Activated naive CD4-positive, alpha-beta T cell treated with anti-CD3 and anti-CD28 coated beads for 36 hours (primary cell): ENCODE results near the gene YIPF5. TPM values are rescaled to one million over a fixed set of nuclear protein-coding genes. Genes with fewer than 3 reads are reported as not detected.

ENCODE experiments used
- CTCF ChIA-PET: fragments of 350-600 bp; sonication (Branson Sonifier 250); formaldehyde crosslinking; loops from one replicate; lab custom pipeline; 2021; ENCODE audit warnings: antibody characterized with exemption; lab: Charles Lee
- DNase-seq: peaks from one replicate; pipeline ENCODE4 v3.0.0-alpha.2; 2020
- H3K27ac Mint-ChIP-seq: one replicate; pipeline ENCODE4 v1.8.0; 2021; ENCODE audit warnings: mild to moderate bottlenecking, mixed read lengths
- H3K27me3 Mint-ChIP-seq: one replicate; pipeline ENCODE4 v1.8.0; 2021; ENCODE audit warnings: low read depth, mixed read lengths
- H3K36me3 Mint-ChIP-seq: one replicate; pipeline ENCODE4 v1.8.0; 2021; ENCODE audit warnings: low read depth, mixed read lengths
- H3K4me1 Mint-ChIP-seq: one replicate; pipeline ENCODE4 v1.8.0; 2021; ENCODE audit warnings: low read depth, mixed read lengths
- H3K4me3 Mint-ChIP-seq: one replicate; pipeline ENCODE4 v1.8.0; 2021; ENCODE audit warnings: mild to moderate bottlenecking, moderate library complexity, mixed read lengths
- H3K9me3 Mint-ChIP-seq: one replicate; pipeline ENCODE4 v1.8.0; 2021; ENCODE audit warnings: mixed read lengths
- intact Hi-C: fragments of 100-400 bp; cut with micrococcal nuclease; formaldehyde crosslinking; loops from one replicate; pipeline ENCODE4 v1.15.1; 2023
- total RNA-seq, 2 experiments: library from RNA; stranded (reverse); gene quantifications; one replicate each; pipeline ENCODE4 v1.2.3, GENCODE V29; 2021

Gene YIPF5
- total RNA-seq, 2 experiments from 2014 or later: 31.2 to 33.3 TPM

- Mint-ChIP-seq H3K27ac (no peak overlapping the region), H3K4me3 (no peak overlapping the region), H3K9me3 (no peaks in the 10 kb centered on the region), H3K36me3 (no peaks in the 10 kb centered on the region), H3K4me1 (peaks cover 5% of the 10 kb centered on the region), H3K27me3 (no peaks in the 10 kb centered on the region)
- intact Hi-C loops: loop anchor here (1.0 kb wide), 1 partner anchor 314 kb away; no protein-coding TSS in a partner anchor
- DNase-seq: no peak
- CTCF ChIA-PET: interaction anchor here (0.6 to 0.9 kb wide), 3 partner anchors 9 to 321 kb away, joined by 3 to 4 read pairs (median 3); no protein-coding TSS in a partner anchor
Observed at GRCh38 chr5:144139586-144139985, 30.9 kb downstream of the YIPF5 start.

DNA sequence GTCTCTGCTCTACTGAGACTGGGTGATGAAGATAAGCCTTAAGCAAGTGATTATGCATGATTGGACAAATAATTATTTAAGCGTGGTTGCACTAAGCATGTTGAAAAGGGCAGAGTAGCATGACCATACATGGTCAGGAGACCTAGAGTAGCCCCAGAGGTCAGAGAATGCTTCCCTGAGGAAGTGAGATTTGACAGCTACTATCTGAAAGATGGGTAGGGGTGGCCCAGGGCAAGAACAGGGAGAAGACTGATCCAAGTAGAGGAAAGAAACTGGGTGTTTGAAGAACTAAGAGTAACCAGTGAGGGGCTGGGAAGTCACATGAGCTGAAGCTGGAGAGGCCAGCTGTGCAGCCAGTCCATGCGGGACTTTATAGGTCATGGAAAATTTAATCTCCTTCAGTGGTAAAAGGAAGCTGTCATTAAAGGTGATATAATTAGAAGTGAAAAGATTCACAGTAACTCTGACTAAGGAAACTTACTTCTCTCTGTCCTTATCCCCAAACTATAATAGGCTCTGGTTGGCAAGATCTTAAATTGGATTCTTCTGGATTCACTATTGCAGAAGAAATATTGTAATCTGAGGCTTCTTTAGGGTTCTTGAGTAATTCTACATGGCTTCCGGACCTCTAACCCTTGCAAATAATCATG, 35.2 kb downstream of the YIPF5 start:
- DNase-seq: no peak
- intact Hi-C loops: no loop called here
- H3K27ac Mint-ChIP-seq: no peak overlapping the region
- H3K4me3 Mint-ChIP-seq: no peak overlapping the region
- peaks cover 4% of the 10 kb centered on the region for H3K4me1 Mint-ChIP-seq
- H3K36me3 Mint-ChIP-seq: no peaks in the 10 kb centered on the region
- no peaks in the 10 kb centered on the region for H3K9me3 Mint-ChIP-seq
- no peaks in the 10 kb centered on the region for H3K27me3 Mint-ChIP-seq
- CTCF ChIA-PET: interaction anchor here (0.6 to 0.9 kb wide), 2 partner anchors 56 to 972 kb away, joined by 3 to 5 read pairs; no protein-coding TSS in a partner anchor

DNA sequence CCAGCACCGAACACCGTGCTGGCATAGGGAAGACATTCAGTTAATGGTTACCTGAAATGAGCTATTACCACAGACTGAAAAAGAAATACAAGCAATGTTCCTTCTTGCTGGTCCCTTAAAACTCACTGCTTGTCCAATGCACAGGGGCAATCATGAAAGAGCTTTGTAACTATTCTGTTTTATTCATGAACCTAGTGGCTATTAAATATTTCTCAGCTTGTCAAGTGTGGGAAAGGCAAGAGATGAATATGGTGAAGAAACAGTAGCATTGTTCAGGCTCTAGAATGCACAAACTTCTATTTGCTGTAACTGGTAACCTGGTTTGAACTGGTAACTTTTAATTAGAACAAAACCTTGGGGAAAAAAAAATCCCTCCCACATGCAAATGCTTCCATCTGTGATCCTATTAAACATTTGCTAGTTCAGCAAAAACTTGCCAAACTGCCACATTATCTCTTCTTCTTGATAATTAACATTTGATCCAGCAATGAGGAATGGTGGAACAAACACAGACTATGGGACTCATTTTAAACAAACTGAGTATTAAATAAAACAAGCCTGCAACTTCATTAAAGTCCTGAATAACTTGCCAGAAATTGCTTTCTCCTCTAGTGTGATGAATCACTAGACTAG, 36.1 kb downstream of the YIPF5 start:
- CTCF ChIA-PET: interaction anchor here (0.6 to 0.9 kb wide), 2 partner anchors 57 to 971 kb away, joined by 3 to 5 read pairs; no protein-coding TSS in a partner anchor
- Mint-ChIP-seq H3K9me3 (no peaks in the 10 kb centered on the region), H3K36me3 (no peaks in the 10 kb centered on the region), H3K27ac (no peak overlapping the region), H3K27me3 (no peaks in the 10 kb centered on the region), H3K4me1 (peaks cover 4% of the 10 kb centered on the region), H3K4me3 (no peak overlapping the region)
- DNase-seq: no peak
- intact Hi-C loops: no loop called here

GRCh38 chr5:144133050-144133633, 37.3 kb downstream of the YIPF5 start:
- Mint-ChIP-seq H3K27me3 (no peaks in the 10 kb centered on the region), H3K36me3 (no peaks in the 10 kb centered on the region), H3K4me3 (no peak overlapping the region), H3K27ac (no peak overlapping the region), H3K9me3 (no peaks in the 10 kb centered on the region), H3K4me1 (peaks cover 4% of the 10 kb centered on the region)
- no peak for DNase-seq
- intact Hi-C loops: no loop called here
- CTCF ChIA-PET: interaction anchor here (0.6 kb wide), 1 partner anchor 47 kb away, joined by 4 read pairs; no protein-coding TSS in a partner anchor

GRCh38 chr5:144131261-144131660, 39.2 kb downstream of the YIPF5 start:
- Mint-ChIP-seq H3K4me1 (peaks cover 4% of the 10 kb centered on the region), H3K36me3 (no peaks in the 10 kb centered on the region)
- CTCF ChIA-PET: interaction anchor here (0.7 kb wide), 1 partner anchor 8 kb away, joined by 3 read pairs; no protein-coding TSS in a partner anchor

DNA sequence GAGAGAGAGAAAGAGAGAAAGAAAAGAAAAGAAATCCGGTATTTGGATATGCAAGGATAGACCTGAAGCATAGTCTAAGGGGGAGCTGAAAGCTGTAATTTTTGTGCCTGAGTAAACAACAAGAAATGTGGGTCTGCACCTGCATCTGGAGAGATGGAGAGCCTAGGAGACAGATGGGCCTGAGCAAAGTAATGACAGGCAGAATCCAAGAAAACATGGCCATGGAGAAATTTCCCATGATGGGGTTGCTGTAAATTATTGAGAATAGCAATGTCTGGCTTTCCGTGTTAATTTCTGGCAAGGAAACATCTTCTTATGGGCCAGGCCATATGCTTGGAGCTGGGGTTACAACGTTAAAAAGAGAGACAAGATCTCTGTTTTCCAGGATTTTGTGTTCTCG, 40.2 kb downstream of the YIPF5 start:
- no peak for DNase-seq
- H3K4me1 Mint-ChIP-seq: no peaks in the 10 kb centered on the region
- no peak overlapping the region for H3K4me3 Mint-ChIP-seq
- intact Hi-C loops: no loop called here
- no peak overlapping the region for H3K27ac Mint-ChIP-seq
- no peaks in the 10 kb centered on the region for H3K9me3 Mint-ChIP-seq
- H3K27me3 Mint-ChIP-seq: no peaks in the 10 kb centered on the region
- CTCF ChIA-PET: interaction anchor here (0.8 kb wide), 1 partner anchor 13 kb away, joined by 4 read pairs; no protein-coding TSS in a partner anchor
- H3K36me3 Mint-ChIP-seq: no peaks in the 10 kb centered on the region

More at GRCh38 chr5:144131261-144131660, 39.2 kb downstream of the YIPF5 start:
- no peak overlapping the region for H3K4me3 Mint-ChIP-seq
- no peaks in the 10 kb centered on the region for H3K27me3 Mint-ChIP-seq
- no peaks in the 10 kb centered on the region for H3K9me3 Mint-ChIP-seq
- intact Hi-C loops: no loop called here
- DNase-seq: no peak
- no peak overlapping the region for H3K27ac Mint-ChIP-seq

- H3K9me3 Mint-ChIP-seq: no peaks in the 10 kb centered on the region
- no peak for DNase-seq
- no peak overlapping the region for H3K4me3 Mint-ChIP-seq
- H3K27me3 Mint-ChIP-seq: no peaks in the 10 kb centered on the region
- no peak overlapping the region for H3K27ac Mint-ChIP-seq
- intact Hi-C loops: no loop called here
- CTCF ChIA-PET: interaction anchor here (0.7 kb wide), 1 partner anchor 419 kb away, joined by 7 read pairs; no protein-coding TSS in a partner anchor
- no peaks in the 10 kb centered on the region for H3K36me3 Mint-ChIP-seq
- no peaks in the 10 kb centered on the region for H3K4me1 Mint-ChIP-seq
Observed at GRCh38 chr5:144128844-144129243, 41.6 kb downstream of the YIPF5 start.

DNA sequence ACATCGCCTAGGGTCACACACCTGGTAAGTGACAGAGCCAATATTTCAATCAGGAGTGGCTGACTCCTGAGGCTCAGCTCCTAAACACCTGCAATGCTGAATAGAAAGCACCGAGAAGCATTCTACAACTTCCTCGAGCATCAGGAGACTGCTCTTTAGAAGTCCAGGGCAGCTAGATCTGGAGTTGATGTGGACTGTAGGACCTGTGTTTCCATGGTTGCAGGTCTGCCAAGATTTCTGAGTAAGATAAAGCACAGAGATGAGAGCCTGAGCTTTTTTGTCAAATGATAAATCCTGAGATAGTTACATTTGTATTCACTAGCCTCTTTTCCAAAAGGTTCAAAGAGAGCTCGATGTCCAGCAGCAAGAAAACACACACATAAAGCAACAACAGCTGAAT, 43.8 kb downstream of the YIPF5 start:
- Mint-ChIP-seq H3K27me3 (no peaks in the 10 kb centered on the region), H3K9me3 (no peaks in the 10 kb centered on the region), H3K36me3 (no peaks in the 10 kb centered on the region), H3K4me3 (no peak overlapping the region), H3K4me1 (no peaks in the 10 kb centered on the region), H3K27ac (no peak overlapping the region)
- CTCF ChIA-PET: no interaction called here
- intact Hi-C loops: no loop called here
- DNase-seq: no peak

DNA sequence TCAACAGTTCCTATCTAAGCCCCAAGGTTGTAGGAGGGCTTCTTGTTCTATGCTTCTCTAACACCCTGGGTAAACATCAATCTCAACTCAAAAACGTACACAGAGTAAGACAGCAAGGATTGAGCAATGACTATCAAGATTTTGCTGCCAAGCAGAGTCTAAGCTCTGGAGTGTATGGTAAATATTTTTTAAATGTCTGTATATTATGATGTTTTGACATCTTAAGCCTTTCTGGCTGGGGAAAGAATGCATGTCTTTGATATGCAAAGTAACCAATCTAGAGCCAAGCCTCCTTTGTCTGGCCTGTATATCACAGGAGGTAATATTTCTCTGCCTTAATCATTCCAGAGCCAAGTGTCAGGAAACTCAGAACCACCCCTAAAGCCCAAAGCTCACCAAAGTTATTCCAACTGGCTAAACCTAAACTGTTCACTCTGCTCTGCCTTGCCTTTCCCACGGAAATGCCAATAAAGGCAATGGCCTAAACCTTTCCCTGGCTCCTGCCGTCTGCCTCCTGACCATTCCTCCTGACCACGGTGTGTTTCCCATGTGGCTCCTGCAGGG, 45.2 kb downstream of the YIPF5 start:
- CTCF ChIA-PET: no interaction called here
- no peak for DNase-seq

DNA sequence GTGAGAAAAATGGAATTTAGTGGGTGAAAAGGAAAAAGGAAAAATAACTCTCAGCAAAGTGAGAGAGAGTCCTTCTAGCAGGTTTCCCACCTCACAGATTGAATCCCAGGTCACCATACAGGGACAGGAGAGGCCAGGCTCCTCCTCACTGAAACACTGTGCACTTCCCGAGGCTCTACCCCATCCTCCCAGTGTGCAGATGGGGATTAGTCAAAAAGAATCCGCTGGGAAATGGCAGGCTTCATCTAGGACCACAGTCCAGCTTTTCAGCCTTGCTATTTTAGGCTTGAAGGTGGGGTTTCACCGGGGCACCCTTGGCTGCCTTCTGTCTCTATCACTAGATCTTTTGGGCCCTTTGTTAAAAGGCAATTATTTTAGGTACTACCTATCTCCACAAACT, 47.8 kb downstream of the YIPF5 start:
- Mint-ChIP-seq H3K36me3 (no peaks in the 10 kb centered on the region), H3K27me3 (no peaks in the 10 kb centered on the region), H3K27ac (no peak overlapping the region), H3K9me3 (no peaks in the 10 kb centered on the region), H3K4me1 (no peaks in the 10 kb centered on the region), H3K4me3 (no peak overlapping the region)
- intact Hi-C loops: no loop called here
- CTCF ChIA-PET: no interaction called here
- no peak for DNase-seq

More for the DNA sequence above, 45.2 kb downstream of the YIPF5 start:
- H3K27me3 Mint-ChIP-seq: no peaks in the 10 kb centered on the region
- no peaks in the 10 kb centered on the region for H3K9me3 Mint-ChIP-seq
- H3K27ac Mint-ChIP-seq: no peak overlapping the region
- H3K4me1 Mint-ChIP-seq: no peaks in the 10 kb centered on the region
- H3K4me3 Mint-ChIP-seq: no peak overlapping the region
- intact Hi-C loops: no loop called here
- H3K36me3 Mint-ChIP-seq: no peaks in the 10 kb centered on the region

DNA sequence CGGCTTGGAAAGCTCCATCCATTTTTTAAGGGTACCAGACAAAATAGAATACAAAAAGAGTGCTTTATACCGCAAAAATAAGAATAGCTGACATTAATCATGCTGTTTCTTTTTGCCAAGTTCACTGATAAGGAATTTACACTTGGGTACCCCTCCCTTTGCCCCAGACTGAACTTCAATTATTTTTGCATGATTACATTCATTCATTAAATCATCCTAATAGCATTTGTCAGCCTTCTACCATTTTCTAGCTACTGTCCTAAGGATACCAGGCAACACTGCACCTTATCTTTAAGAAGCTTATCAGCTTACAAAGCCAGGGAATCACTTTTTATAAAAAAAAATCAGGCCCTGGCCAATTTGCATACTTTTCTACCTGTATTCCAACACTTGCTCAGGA, 48.4 kb downstream of the YIPF5 start:
- no peaks in the 10 kb centered on the region for H3K9me3 Mint-ChIP-seq
- no peaks in the 10 kb centered on the region for H3K4me1 Mint-ChIP-seq
- no peaks in the 10 kb centered on the region for H3K36me3 Mint-ChIP-seq
- DNase-seq: no peak
- no peaks in the 10 kb centered on the region for H3K27me3 Mint-ChIP-seq
- intact Hi-C loops: no loop called here
- no peak overlapping the region for H3K4me3 Mint-ChIP-seq
- no peak overlapping the region for H3K27ac Mint-ChIP-seq
- CTCF ChIA-PET: no interaction called here

GRCh38 chr5:144121577-144121976, 48.9 kb downstream of the YIPF5 start:
- CTCF ChIA-PET: no interaction called here
- no peaks in the 10 kb centered on the region for H3K9me3 Mint-ChIP-seq
- no peaks in the 10 kb centered on the region for H3K36me3 Mint-ChIP-seq
- intact Hi-C loops: no loop called here
- no peaks in the 10 kb centered on the region for H3K4me1 Mint-ChIP-seq
- no peak for DNase-seq
- no peak overlapping the region for H3K27ac Mint-ChIP-seq
- H3K4me3 Mint-ChIP-seq: no peak overlapping the region
- H3K27me3 Mint-ChIP-seq: no peaks in the 10 kb centered on the region
